ENCODE results near the gene ATP8A2. TPM values are rescaled to one million over a fixed set of nuclear protein-coding genes. Genes with fewer than 3 reads are reported as not detected.

ATP8A2 gene
- polyA plus RNA-seq, 3 donors = not detected

GRCh38 chr13:25674371-25674770 is 302.6 kb downstream of the ATP8A2 start:
- no peaks in the 10 kb centered on the region for H3K79me2 ChIP-seq (ENCODE audit: insufficient read depth, low read length)
- H3K9ac ChIP-seq (ENCODE audit: insufficient read depth, low read length, poor library complexity, severe bottlenecking) = no peak overlapping the region
- H2AFZ ChIP-seq (ENCODE audit: insufficient read depth, low read depth, low read length, poor library complexity, severe bottlenecking) = no peak overlapping the region
- no peaks in the 10 kb centered on the region for H3K27me3 ChIP-seq (ENCODE audit: control insufficient read depth in 2 of 2, insufficient read depth in 2 of 2, low read length in 2 of 2)
- no peaks in the 10 kb centered on the region for H3K36me3 Mint-ChIP-seq
- H3K27ac ChIP-seq (ENCODE audit: low read depth in 1 of 2, low read length in 2 of 2) = no peak overlapping the region
- H3K4me2 ChIP-seq (replicated peaks; ENCODE audit: extremely low read depth, low read length, poor library complexity, severe bottlenecking) = no peak overlapping the region
- no peak for TF ChIP-seq CTCF (IDR thresholded peaks at IDR 0.05)
- no CpG with 5 or more reads among the region's 4 CpGs for WGBS (ENCODE audit: insufficient coverage)
- H4K20me1 ChIP-seq (ENCODE audit: insufficient read depth, low read length) = no peaks in the 10 kb centered on the region
- no peaks in the 10 kb centered on the region for H3K36me3 ChIP-seq (replicated peaks in 1 of 2; ENCODE audit: control insufficient read depth in 1 of 2, insufficient read depth in 2 of 2, low read length in 2 of 2)
- H3K9me3 Mint-ChIP-seq = peaks cover 0 to 15% (median 6%) of the 10 kb centered on the region in 7 donors
- no peak overlapping the region for H3K4me3 ChIP-seq (replicated peaks in 1 of 3; ENCODE audit: low read depth in 2 of 3, low read length in 3 of 3)
- no peak overlapping the region for H3K27ac Mint-ChIP-seq
- no peak overlapping the region for H3K4me3 Mint-ChIP-seq
- no peak for DNase-seq
- H3K27me3 Mint-ChIP-seq (ENCODE audit: low read depth in 3 of 3) = peaks cover 0 to 3% (median 3%) of the 10 kb centered on the region in 3 donors
- intact Hi-C loops (cut with micrococcal nuclease) = no loop called here
- H3K4me1 Mint-ChIP-seq = no peaks in the 10 kb centered on the region
- H3K4me1 ChIP-seq (ENCODE audit: control insufficient read depth in 1 of 2, insufficient read depth in 2 of 2, low read length in 2 of 2) = no peaks in the 10 kb centered on the region
- peaks cover 6 to 10% of the 10 kb centered on the region in 2 donors for H3K9me3 ChIP-seq (replicated peaks in 1 of 2; ENCODE audit: control insufficient read depth in 1 of 2, insufficient read depth in 1 of 2, low read length in 2 of 2)

- Histone ChIP-seq H3K27me3 (ENCODE audit: control insufficient read depth in 2 of 2, insufficient read depth in 2 of 2, low read length in 2 of 2) (no peaks in the 10 kb centered on the region), H3K4me3 (replicated peaks in 1 of 3; ENCODE audit: low read depth in 2 of 3, low read length in 3 of 3) (no peak overlapping the region), H3K4me2 (replicated peaks; ENCODE audit: extremely low read depth, low read length, poor library complexity, severe bottlenecking) (no peak overlapping the region), H2AFZ (ENCODE audit: insufficient read depth, low read depth, low read length, poor library complexity, severe bottlenecking) (no peak overlapping the region), H3K9ac (ENCODE audit: insufficient read depth, low read length, poor library complexity, severe bottlenecking) (no peak overlapping the region), H3K4me1 (ENCODE audit: control insufficient read depth in 1 of 2, insufficient read depth in 2 of 2, low read length in 2 of 2) (no peaks in the 10 kb centered on the region), H3K36me3 (replicated peaks in 1 of 2; ENCODE audit: control insufficient read depth in 1 of 2, insufficient read depth in 2 of 2, low read length in 2 of 2) (no peaks in the 10 kb centered on the region), H3K27ac (ENCODE audit: low read depth in 1 of 2, low read length in 2 of 2) (no peak overlapping the region), H3K79me2 (ENCODE audit: insufficient read depth, low read length) (no peaks in the 10 kb centered on the region), H4K20me1 (ENCODE audit: insufficient read depth, low read length) (no peaks in the 10 kb centered on the region), H3K9me3 (replicated peaks in 1 of 2; ENCODE audit: control insufficient read depth in 1 of 2, insufficient read depth in 1 of 2, low read length in 2 of 2) (peaks cover 0 to 6% of the 10 kb centered on the region in 2 donors)
- Mint-ChIP-seq H3K9me3 (peaks cover 0 to 11% (median 6%) of the 10 kb centered on the region in 7 donors), H3K27me3 (ENCODE audit: low read depth in 3 of 3) (peaks cover 2 to 3% (median 3%) of the 10 kb centered on the region in 3 donors), H3K27ac (no peak overlapping the region), H3K4me1 (no peaks in the 10 kb centered on the region), H3K36me3 (no peaks in the 10 kb centered on the region), H3K4me3 (no peak overlapping the region)
- no peak for TF ChIP-seq CTCF (IDR thresholded peaks at IDR 0.05)
- DNase-seq = no peak
- 86% methylated on average over 1 of the region's 3 CpGs for WGBS (ENCODE audit: insufficient coverage)
- intact Hi-C loops (cut with micrococcal nuclease) = no loop called here
Observed at GRCh38 chr13:25675060-25675459, 303.3 kb downstream of the ATP8A2 start.

Data from CD14-positive monocyte (primary cell).